Naive B cell (primary cell): Measurements from ENCODE around the gene DNMT3L. TPM values are rescaled to one million over a fixed set of nuclear protein-coding genes. Genes with fewer than 3 reads are reported as not detected.
A peak's percentile ranks its signal among the peaks of the same experiment; 100 is the strongest.
"Not testable (repeated sequence)": the region's sequence is repeated elsewhere in the genome, so short reads cannot be mapped to it uniquely, and the experiment has no call there.

Experiments used
- ATAC-seq, 2 donors: fragments of 150-1000 bp; cut with Tn5 transposase; 2 replicates each; pipeline ENCODE4 v1.10.0; 2021; ENCODE audit warnings: low read depth in 2 of 2, mild to moderate bottlenecking in 2 of 2, moderate library complexity in 2 of 2
- DNase-seq: peaks from one replicate; pipeline ENCODE4 v3.0.0; 2022
- H3K27ac Mint-ChIP-seq, 6 donors: one replicate each; pipeline ENCODE4 v1.8.0; 2020 to 2022; ENCODE audit warnings: mild to moderate bottlenecking in 6 of 6, mixed read lengths in 6 of 6, moderate library complexity in 5 of 6, inconsistent platforms in 2 of 6
- H3K27me3 Mint-ChIP-seq, 3 donors: one replicate each; pipeline ENCODE4 v1.8.0; 2021 to 2022; ENCODE audit warnings: mixed read lengths in 3 of 3, mild to moderate bottlenecking in 1 of 3
- H3K36me3 Mint-ChIP-seq, 2 donors: one replicate each; pipeline ENCODE4 v1.8.0; 2020 to 2022; ENCODE audit warnings: mixed read lengths in 2 of 2, inconsistent platforms in 1 of 2, mild to moderate bottlenecking in 1 of 2
- H3K4me1 Mint-ChIP-seq, 3 donors: one replicate each; pipeline ENCODE4 v1.8.0; 2020 to 2022; ENCODE audit warnings: mixed read lengths in 3 of 3, inconsistent platforms in 1 of 3, mild to moderate bottlenecking in 1 of 3, moderate library complexity in 1 of 3
- H3K4me3 Mint-ChIP-seq, 8 donors: one replicate each; pipeline ENCODE4 v1.8.0; 2020 to 2022; ENCODE audit warnings: mild to moderate bottlenecking in 8 of 8, mixed read lengths in 8 of 8, moderate library complexity in 8 of 8, inconsistent platforms in 2 of 8
- H3K9me3 Mint-ChIP-seq, 7 donors: one replicate each; pipeline ENCODE4 v1.8.0; 2020 to 2022; ENCODE audit warnings: mixed read lengths in 7 of 7, mild to moderate bottlenecking in 5 of 7, inconsistent platforms in 2 of 7, moderate library complexity in 1 of 7
- polyA plus RNA-seq, 6 donors: library from polyadenylated mRNA; unstranded; fragments of 300-500 nt; fragmentation: Illumina TruSeq; gene quantifications; one replicate each; pipeline ENCODE4 v1.2.3, GENCODE V29; 2021; ENCODE audit warnings: low read depth in 6 of 6

Gene DNMT3L
- polyA plus RNA-seq, 6 donors from 2014 or later, result not detected

GRCh38 chr21:44202590-44203299, 59.0 kb downstream of the DNMT3L start:
- H3K27me3 Mint-ChIP-seq, H3K4me1 Mint-ChIP-seq, DNase-seq, H3K36me3 Mint-ChIP-seq, ATAC-seq, H3K9me3 Mint-ChIP-seq, H3K4me3 Mint-ChIP-seq, H3K27ac Mint-ChIP-seq: not testable (repeated sequence)

GRCh38 chr21:44199997-44200396, 61.7 kb downstream of the DNMT3L start:
- Mint-ChIP-seq H3K27ac (peak overlapping the region in 5 of 6 donors; percentile 59 to 93 (median 90)), H3K4me1 (peaks cover 0 to 15% (median 7%) of the 10 kb centered on the region in 3 donors)
- not testable (repeated sequence) for H3K9me3 Mint-ChIP-seq, DNase-seq, ATAC-seq, H3K36me3 Mint-ChIP-seq, H3K4me3 Mint-ChIP-seq, H3K27me3 Mint-ChIP-seq

- ATAC-seq, result peak in 1 of 2 donors; percentile 1
- Mint-ChIP-seq H3K9me3 (no peaks in the 10 kb centered on the region), H3K27me3 (no peaks in the 10 kb centered on the region), H3K27ac (peak overlapping the region in 5 of 6 donors; percentile 79 to 93 (median 86)), H3K4me1 (peaks cover 0 to 15% (median 7%) of the 10 kb centered on the region in 3 donors), H3K36me3 (no peaks in the 10 kb centered on the region), H3K4me3 (no peak overlapping the region)
- no peak for DNase-seq
Measured at GRCh38 chr21:44199448-44199847, 62.2 kb downstream of the DNMT3L start.

- not testable (repeated sequence) for H3K4me3 Mint-ChIP-seq, H3K27ac Mint-ChIP-seq, ATAC-seq, H3K27me3 Mint-ChIP-seq, H3K9me3 Mint-ChIP-seq, H3K36me3 Mint-ChIP-seq, DNase-seq
- H3K4me1 Mint-ChIP-seq, result peaks cover 0 to 15% (median 7%) of the 10 kb centered on the region in 3 donors
Measured at GRCh38 chr21:44197156-44197516, 64.6 kb downstream of the DNMT3L start.

Other genes with a start within 250 kb of the DNMT3L start
- 10 to 100 TPM; 23.9 to 32.2 (median 28.0) TPM for gene TRAPPC10, start 249.6 kb downstream of the DNMT3L start, polyA plus RNA-seq
- 10 to 100 TPM in 1 of 6 donors, 1 to 10 TPM in 5; 1.3 to 10.7 (median 4.3) TPM for gene PWP2, start 154.5 kb downstream of the DNMT3L start, polyA plus RNA-seq
- 10 to 100 TPM; 11.0 to 64.2 (median 33.9) TPM for gene GATD3, start 128.2 kb downstream of the DNMT3L start, polyA plus RNA-seq
- 10 to 100 TPM in 4 of 6 donors, 1 to 10 TPM in 2; 5.1 to 33.1 (median 13.9) TPM for gene ICOSLG, start 21.0 kb downstream of the DNMT3L start, polyA plus RNA-seq
- 1 to 10 TPM in 2 of 6 donors, under 1 TPM in 4; 0.34 to 1.7 (median 0.77) TPM for gene AIRE, start 24.0 kb upstream of the DNMT3L start, polyA plus RNA-seq
- 100 to 1,000 TPM; 165 to 210 (median 189) TPM for gene PFKL, start 38.2 kb upstream of the DNMT3L start, polyA plus RNA-seq
- gene CFAP410, start 77.5 kb upstream of the DNMT3L start, polyA plus RNA-seq, result 10 to 100 TPM; 28.1 to 44.6 (median 35.1) TPM
- 1 to 10 TPM in 5 of 6 donors, under 1 TPM in 1; 0.48 to 4.8 (median 2.6) TPM for gene TRPM2, start 91.7 kb upstream of the DNMT3L start, polyA plus RNA-seq
- 1 to 10 TPM in 1 of 6 donors, under 1 TPM in 5; 0.12 to 2.0 (median 0.64) TPM for gene LRRC3, start 193.6 kb upstream of the DNMT3L start, polyA plus RNA-seq